GM12874 (cell line): ENCODE measurements around the gene ARHGEF11.
A peak's percentile ranks its signal among the peaks of the same experiment; 100 is the strongest.

Source experiments
- TF ChIP-seq, protein P1 (sequence below): IDR thresholded peaks from 2 replicates; pipeline ENCODE4 v1.5.1; 2011; ENCODE audit warnings: low read depth, mild to moderate bottlenecking, control low read depth, low read length, moderate library complexity; ENCODE audit not compliant: insufficient read depth

Gene ARHGEF11

DNA sequence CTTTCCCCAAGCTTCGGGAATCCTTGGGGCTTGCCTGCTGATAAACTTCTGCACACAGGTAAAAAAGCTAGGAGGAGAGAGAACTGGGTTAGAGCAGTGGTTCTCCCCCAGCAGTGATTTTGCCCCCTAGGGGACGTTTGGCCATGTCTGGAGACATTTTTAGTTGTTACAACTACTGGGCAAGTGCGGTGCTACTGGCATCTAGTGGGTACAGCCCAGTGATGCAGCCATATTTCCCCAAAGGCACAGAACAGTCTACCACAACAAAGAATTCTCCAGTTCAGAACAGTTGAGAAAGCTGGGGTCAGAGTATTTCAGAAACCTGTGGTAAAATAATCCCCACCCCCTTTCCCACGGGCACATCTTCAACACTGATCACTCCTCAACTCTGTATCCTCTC lies 83.8 kb downstream of the ARHGEF11 start:
- TF ChIP-seq, protein P1, sequence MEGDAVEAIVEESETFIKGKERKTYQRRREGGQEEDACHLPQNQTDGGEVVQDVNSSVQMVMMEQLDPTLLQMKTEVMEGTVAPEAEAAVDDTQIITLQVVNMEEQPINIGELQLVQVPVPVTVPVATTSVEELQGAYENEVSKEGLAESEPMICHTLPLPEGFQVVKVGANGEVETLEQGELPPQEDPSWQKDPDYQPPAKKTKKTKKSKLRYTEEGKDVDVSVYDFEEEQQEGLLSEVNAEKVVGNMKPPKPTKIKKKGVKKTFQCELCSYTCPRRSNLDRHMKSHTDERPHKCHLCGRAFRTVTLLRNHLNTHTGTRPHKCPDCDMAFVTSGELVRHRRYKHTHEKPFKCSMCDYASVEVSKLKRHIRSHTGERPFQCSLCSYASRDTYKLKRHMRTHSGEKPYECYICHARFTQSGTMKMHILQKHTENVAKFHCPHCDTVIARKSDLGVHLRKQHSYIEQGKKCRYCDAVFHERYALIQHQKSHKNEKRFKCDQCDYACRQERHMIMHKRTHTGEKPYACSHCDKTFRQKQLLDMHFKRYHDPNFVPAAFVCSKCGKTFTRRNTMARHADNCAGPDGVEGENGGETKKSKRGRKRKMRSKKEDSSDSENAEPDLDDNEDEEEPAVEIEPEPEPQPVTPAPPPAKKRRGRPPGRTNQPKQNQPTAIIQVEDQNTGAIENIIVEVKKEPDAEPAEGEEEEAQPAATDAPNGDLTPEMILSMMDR: peak; percentile 56

DNA sequence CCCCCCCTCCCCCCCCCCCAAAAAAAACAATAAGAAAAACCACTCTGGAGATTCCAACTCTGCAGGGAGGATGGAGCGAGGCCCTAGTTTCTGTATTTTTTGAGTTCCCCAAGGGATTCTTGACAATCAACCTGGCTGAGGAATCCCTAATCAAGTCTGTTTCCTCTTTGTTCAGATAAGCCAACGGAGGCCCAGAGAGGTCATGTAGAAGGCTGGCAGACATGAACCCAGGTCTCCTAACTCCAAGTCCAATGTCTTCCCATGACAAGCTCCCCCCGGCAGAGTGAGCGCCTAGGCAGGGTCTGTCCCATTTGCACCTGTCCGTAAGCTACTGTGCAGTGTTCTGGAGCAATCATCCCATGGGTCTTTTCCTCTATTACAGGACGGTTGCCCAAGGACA lies 85.6 kb downstream of the ARHGEF11 start:
- TF ChIP-seq, protein P1: no peak

DNA sequence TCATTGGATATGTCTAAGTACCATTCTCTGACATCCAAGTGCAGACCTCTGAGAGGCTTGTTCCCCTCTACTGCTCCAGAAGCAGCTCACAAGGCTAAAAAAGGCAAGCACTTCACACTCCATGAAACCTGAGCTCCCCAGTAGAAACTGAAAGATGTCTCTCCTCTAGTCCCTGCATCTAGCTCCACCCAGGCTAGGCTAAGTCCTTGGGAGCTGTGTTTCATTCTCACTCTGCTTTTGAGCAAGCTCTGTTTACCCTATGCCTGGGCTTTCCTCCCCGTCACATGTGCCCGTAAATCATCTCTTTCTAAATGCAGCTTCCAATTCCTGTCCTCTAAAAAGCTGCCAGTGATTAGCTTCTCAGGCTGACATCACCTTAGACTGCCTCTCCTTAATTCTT lies 86.1 kb downstream of the ARHGEF11 start:
- TF ChIP-seq, protein P1: no peak

DNA sequence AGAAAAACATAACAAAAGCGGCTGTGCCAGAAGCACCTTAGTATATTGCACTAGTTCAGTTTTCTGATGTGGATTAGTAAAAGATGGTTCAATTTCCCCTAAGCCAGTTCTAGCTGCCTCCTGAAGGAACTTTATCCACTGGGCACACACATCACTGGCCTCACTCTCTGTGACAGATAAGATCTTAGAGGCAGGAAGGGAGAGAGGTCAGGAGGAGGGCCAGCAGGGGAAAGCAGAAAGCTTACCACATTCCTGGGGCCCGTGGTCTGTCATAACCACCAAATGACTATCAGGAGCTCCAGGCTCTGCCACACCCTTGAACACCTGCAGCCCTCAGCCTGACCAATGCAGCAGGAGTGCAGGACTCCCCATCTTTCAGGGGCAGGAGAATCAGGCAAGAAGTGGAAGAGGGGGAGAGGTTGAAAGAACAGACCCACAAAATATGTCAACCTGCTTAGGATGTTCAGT lies 87.3 kb downstream of the ARHGEF11 start:
- TF ChIP-seq, protein P1: no peak

DNA sequence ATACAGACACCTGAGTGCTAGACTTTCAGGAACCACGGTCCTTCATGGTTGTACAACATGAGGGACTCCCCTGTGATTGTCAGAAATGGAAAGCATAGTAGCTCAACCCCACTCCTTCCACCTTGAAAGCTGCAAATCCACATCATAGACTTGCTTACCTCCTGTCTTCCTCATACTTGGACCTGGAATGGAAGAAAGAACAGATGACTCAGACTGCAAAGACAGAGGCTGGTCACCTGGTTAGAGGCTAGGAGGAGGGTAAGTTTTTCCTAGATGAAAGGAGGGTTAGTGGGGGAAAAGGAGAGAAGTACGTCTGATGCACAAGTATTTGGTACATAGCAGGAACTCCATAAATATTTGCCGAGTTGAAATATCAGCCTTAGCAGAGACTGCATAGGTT lies 87.9 kb downstream of the ARHGEF11 start:
- TF ChIP-seq, protein P1: no peak

DNA sequence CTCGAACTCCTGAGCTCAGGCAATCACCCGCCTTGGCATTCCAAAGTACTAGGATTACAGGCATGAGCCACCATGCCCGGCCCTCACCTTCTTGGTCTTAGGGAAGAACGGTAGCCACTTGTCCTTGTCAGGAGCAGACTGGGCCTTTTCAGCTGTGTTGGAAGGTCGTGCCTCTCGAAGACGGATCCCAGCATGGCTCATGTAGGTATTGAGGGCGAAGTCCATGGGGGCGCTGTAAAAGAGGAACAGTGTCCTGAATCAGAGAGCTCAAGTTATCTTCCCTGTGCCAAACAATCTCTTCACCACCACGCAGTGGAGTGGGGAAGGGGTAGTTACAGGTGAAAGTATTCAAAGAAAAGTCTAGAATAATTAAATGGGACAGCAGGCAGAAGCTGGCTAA lies 89.2 kb downstream of the ARHGEF11 start:
- TF ChIP-seq, protein P1: no peak

DNA sequence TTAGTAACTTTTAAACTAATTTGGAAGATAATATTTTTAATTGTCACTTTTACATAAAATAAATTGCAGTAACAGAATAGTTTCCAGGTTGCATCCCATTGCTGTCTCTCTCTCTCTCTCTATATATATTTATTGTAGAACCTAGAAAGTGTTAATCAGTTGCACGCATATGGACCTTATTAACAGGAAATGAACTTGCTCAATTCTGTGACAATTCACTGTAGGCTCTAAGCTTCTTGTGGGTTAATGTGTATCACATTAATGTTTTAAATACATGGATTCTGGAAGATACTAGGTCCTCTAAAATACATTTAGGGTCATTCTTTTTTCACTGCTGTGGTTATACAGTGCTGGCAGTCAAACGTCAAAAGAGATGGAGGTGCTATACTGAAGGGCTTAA lies 92.0 kb downstream of the ARHGEF11 start:
- TF ChIP-seq, protein P1: no peak

DNA sequence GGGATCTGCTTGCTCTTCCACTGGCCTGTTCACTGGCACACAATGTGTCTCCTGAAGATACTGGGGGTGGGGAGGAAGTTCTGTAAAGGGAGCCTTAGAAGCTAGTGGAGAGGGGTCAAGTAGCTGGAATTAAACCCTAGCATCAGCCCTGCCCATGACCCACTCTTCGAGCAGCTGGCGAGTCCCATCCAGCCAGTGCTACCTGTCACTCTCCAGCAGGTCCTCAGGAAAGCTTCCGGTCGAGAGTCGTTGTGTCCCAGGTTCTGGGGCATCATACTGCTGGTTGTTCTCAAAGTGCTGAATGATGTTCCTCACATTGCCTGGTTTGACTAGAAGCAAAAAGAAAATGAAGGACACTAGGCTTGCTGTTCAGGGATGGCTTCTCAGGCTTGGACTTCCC lies 94.2 kb downstream of the ARHGEF11 start:
- TF ChIP-seq, protein P1: no peak
